GM12878 (cell line): Measurements from ENCODE around the gene DEUP1. TPM values are rescaled to one million over a fixed set of nuclear protein-coding genes. Genes with fewer than 3 reads are reported as not detected.

Experiments
- ATAC-seq: fragments of 200-7000 bp; cut with Tn5 transposase; 3 replicates; pipeline ENCODE4 v1.9.1; 2020; ENCODE audit warnings: mild to moderate bottlenecking, moderate library complexity
- BruUV-seq: library from RNA; stranded (reverse); fragments of 400-500 nt; replicated peaks from 2 replicates; lab custom pipeline; 2021; lab: Mats Ljungman, UMichigan
- CTCF ChIA-PET: fragments of 300-600 bp; sonication (Branson Sonifier 250); formaldehyde crosslinking; extraction: SDS; loops from one replicate; lab custom pipeline; 2021; ENCODE audit warnings: inconsistent platforms; lab: Yijun Ruan, JAX
- POLR2A ChIA-PET: fragments of 350-600 bp; formaldehyde crosslinking; extraction: SDS; loops from one replicate; lab custom pipeline; 2021; ENCODE audit warnings: inconsistent platforms; lab: Charles Lee
- RAD21 ChIA-PET: fragments of 300-600 bp; sonication (Branson Sonifier 250); formaldehyde crosslinking; loops from one replicate; lab custom pipeline; 2023; ENCODE audit warnings: antibody characterized with exemption; ENCODE audit not compliant: unreplicated experiment; lab: Charles Lee
- SMC1A ChIA-PET: fragments of 300-600 bp; sonication (Branson Sonifier 250); formaldehyde crosslinking; loops from one replicate; lab custom pipeline; 2023; ENCODE audit not compliant: unreplicated experiment, uncharacterized antibody; lab: Charles Lee
- DNase-seq: peaks from one replicate; pipeline ENCODE4 v3.0.0-alpha.2; 2011; ENCODE audit warnings: low read depth, low spot score
- FAIRE-seq: peaks from 3 replicates; lab custom pipeline; 2011; peaks lifted over from hg19 to GRCh38; lab: Jason Lieb, UNC
- H2AFZ ChIP-seq: 2 replicates; pipeline ENCODE4 v1.6.0; 2011; ENCODE audit warnings: low read depth, low read length, control low read depth; ENCODE audit not compliant: control insufficient read depth
- H3K27ac ChIP-seq: 2 replicates; pipeline ENCODE4 v1.5.1; 2011; ENCODE audit warnings: control low read depth; ENCODE audit not compliant: control insufficient read depth, insufficient read depth
- H3K27me3 ChIP-seq, 2 experiments: replicated peaks in 1 of 2; 2 replicates each; pipeline versions ENCODE4 v1.6.0 to v1.6.1; 2011; ENCODE audit warnings: low read length in 1 of 2; ENCODE audit not compliant: control insufficient read depth in 2 of 2, insufficient read depth in 2 of 2
- H3K36me3 ChIP-seq, 2 experiments: 2 replicates each; pipeline ENCODE4 v1.5.1; 2011; ENCODE audit warnings: low read length in 1 of 2; ENCODE audit not compliant: control insufficient read depth in 2 of 2, insufficient read depth in 2 of 2
- H3K4me1 ChIP-seq: 2 replicates; pipeline ENCODE4 v1.6.1; 2011; ENCODE audit warnings: mild to moderate bottlenecking, low read length, moderate library complexity, mixed read lengths; ENCODE audit not compliant: control insufficient read depth, insufficient read depth
- H3K4me2 ChIP-seq: 2 replicates; pipeline ENCODE4 v1.6.0; 2011; ENCODE audit warnings: control low read depth; ENCODE audit not compliant: control insufficient read depth, insufficient read depth
- H3K4me3 ChIP-seq: fragments of 200-600 bp; sonication (generic); 2 replicates; pipeline ENCODE4 v1.5.1; 2016
- H3K79me2 ChIP-seq: 2 replicates; pipeline ENCODE4 v1.6.0; 2011; ENCODE audit warnings: low read length; ENCODE audit not compliant: control insufficient read depth, insufficient read depth
- H3K9ac ChIP-seq: 2 replicates; pipeline ENCODE4 v1.8.0; 2011; ENCODE audit warnings: low read length, control low read depth, mixed read lengths; ENCODE audit not compliant: control insufficient read depth, insufficient read depth
- H3K9me3 ChIP-seq: replicated peaks from 3 replicates; pipeline ENCODE4 v1.5.1; 2011; ENCODE audit warnings: mild to moderate bottlenecking, low read length; ENCODE audit not compliant: control insufficient read depth, insufficient read depth
- H4K20me1 ChIP-seq: 2 replicates; pipeline ENCODE4 v1.6.0; 2011; ENCODE audit not compliant: control insufficient read depth, insufficient read depth
- EP300 ChIP-seq, 2 experiments: fragments of 150-350 bp in 1 of 2; IDR thresholded peaks; 2 replicates each; pipeline ENCODE4 v1.6.1; 2011 to 2012; ENCODE audit warnings: low read depth in 2 of 2, low read length in 2 of 2, borderline replicate concordance in 1 of 2, improper control_type of control experiment in 1 of 2, inconsistent platforms in 1 of 2; ENCODE audit not compliant: control insufficient read depth in 1 of 2
- IKZF2 ChIP-seq, 2 experiments: fragments of 450-650 bp; IDR thresholded peaks; 2 replicates each; pipeline ENCODE4 v1.6.1; 2017; ENCODE audit warnings: mild to moderate bottlenecking in 2 of 2, moderate library complexity in 2 of 2
- NBN ChIP-seq: fragments of 450-650 bp; IDR thresholded peaks from 2 replicates; pipeline ENCODE4 v1.6.1; 2016
- NFYA ChIP-seq: IDR thresholded peaks from 2 replicates; pipeline ENCODE4 v1.6.1; 2011; ENCODE audit warnings: low read depth, mild to moderate bottlenecking, low read length, improper control_type of control experiment, borderline replicate concordance
- POLR2A ChIP-seq: IDR thresholded peaks from 2 replicates; pipeline ENCODE4 v1.6.1; 2011; ENCODE audit warnings: low read depth, mild to moderate bottlenecking, low read length
- RBBP5 ChIP-seq: fragments of 200-600 bp; sonication (generic); conservative IDR thresholded peaks from 2 replicates; pipeline ENCODE4 v1.6.1; 2016
- TCF12 ChIP-seq: IDR thresholded peaks from 2 replicates; pipeline ENCODE4 v1.6.1; 2011; ENCODE audit warnings: low read depth, mild to moderate bottlenecking, low read length
- ZNF217 ChIP-seq: fragments of 450-650 bp; IDR thresholded peaks from 2 replicates; pipeline ENCODE4 v1.6.1; 2017; ENCODE audit warnings: antibody characterized with exemption, mild to moderate bottlenecking
- ZNF622 ChIP-seq: fragments of 450-650 bp; IDR thresholded peaks from 2 replicates; pipeline ENCODE4 v1.6.1; 2017; ENCODE audit warnings: mild to moderate bottlenecking, inconsistent platforms
- WGBS: methylation state at CpG from one replicate; pipeline ENCODE4 v1.1.6; 2016; ENCODE audit warnings: low lambda C conversion rate; ENCODE audit not compliant: insufficient replicate concordance, insufficient coverage; ENCODE audit errors: missing lambda C conversion rate; 5-methylcytosine and 5-hydroxymethylcytosine counted together
- in situ Hi-C: fragments of 300-500 bp; cut with MboI; formaldehyde crosslinking; loops from 9 replicates; pipeline ENCODE4 v1.14.3; 2018; ENCODE audit warnings: mixed read lengths
- intact Hi-C: fragments of 100-400 bp; cut with micrococcal nuclease; formaldehyde crosslinking; loops from one replicate; pipeline ENCODE4 v1.14.2; 2022; ENCODE audit not compliant: unreplicated experiment
- polyA plus RNA-seq, 11 experiments: library from polyadenylated mRNA; depleted of rRNA in 4 of 11; unstranded in 6 of 11; stranded (reverse) in 5 of 11; fragments of >200 nt; fragmentation: Nextera tagmentation in 4 of 11; fragmentation: Illumina TruSeq in 1 of 11; extraction: Ambion mirVana in 4 of 11; extraction: Trizol in 1 of 11; gene quantifications; 1 replicate in 1 of 11; 2 replicates in 10 of 11; pipeline versions ENCODE4 v1.2.1 to v1.2.3, GENCODE V29; 2011 to 2016; ENCODE audit warnings: inconsistent platforms in 2 of 11, missing spikeins in 2 of 11, low read depth in 1 of 11
- total RNA-seq, 4 experiments: library from RNA; depleted of rRNA in 3 of 4; stranded (reverse); fragments of >200 nt in 3 of 4; fragmentation: Illumina TruSeq in 1 of 4; extraction: Trizol in 1 of 4; gene quantifications; 2 replicates each; pipeline versions ENCODE4 v1.2.1 to v1.2.3, GENCODE V29; 2013 to 2021
- TF ChIP-seq, protein P1 (sequence below): fragments of 450-650 bp; IDR thresholded peaks from 2 replicates; pipeline ENCODE4 v1.6.1; 2017; ENCODE audit warnings: low read depth, mild to moderate bottlenecking, moderate library complexity
- TF ChIP-seq, protein P2 (sequence below): IDR thresholded peaks from 2 replicates; pipeline ENCODE4 v1.6.1; 2012; ENCODE audit warnings: mild to moderate bottlenecking, low read depth, low read length
- TF ChIP-seq, protein P3 (sequence below): fragments of 450-650 bp; IDR thresholded peaks from 2 replicates; pipeline ENCODE4 v1.6.1; 2017; ENCODE audit warnings: mild to moderate bottlenecking
- TF ChIP-seq, protein P4 (sequence below): fragments of 450-650 bp; formaldehyde crosslinking; IDR thresholded peaks from 2 replicates; pipeline ENCODE4 v1.5.0; 2022; ENCODE audit warnings: mild to moderate bottlenecking, missing genetic modification characterization

The DEUP1 gene
- total and polyA plus RNA-seq, 10 of the 15 experiments (the other 5 are each of a cell fraction or from before 2014, with no cell fraction given), result 0.12 TPM; not detected in 9

DNA sequence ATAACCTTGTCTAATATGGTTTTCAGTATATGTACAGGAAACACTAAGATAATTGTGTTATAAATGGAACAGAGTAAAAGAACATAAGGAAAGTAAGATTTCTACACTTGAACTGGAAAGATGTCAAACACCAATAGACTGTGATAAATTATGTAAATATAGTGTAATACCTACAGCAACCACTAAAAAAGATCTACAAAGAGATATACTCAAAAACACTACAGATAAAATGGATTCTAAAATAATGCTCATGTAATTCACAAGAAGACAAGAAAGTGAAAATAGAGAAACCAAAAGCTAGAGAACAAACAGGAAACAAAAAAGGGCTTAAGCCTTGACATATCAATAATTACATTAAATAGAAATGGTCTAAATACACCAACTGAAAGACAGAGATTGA is 30.9 kb downstream of the DEUP1 start (continued):
- TF ChIP-seq, protein P1, sequence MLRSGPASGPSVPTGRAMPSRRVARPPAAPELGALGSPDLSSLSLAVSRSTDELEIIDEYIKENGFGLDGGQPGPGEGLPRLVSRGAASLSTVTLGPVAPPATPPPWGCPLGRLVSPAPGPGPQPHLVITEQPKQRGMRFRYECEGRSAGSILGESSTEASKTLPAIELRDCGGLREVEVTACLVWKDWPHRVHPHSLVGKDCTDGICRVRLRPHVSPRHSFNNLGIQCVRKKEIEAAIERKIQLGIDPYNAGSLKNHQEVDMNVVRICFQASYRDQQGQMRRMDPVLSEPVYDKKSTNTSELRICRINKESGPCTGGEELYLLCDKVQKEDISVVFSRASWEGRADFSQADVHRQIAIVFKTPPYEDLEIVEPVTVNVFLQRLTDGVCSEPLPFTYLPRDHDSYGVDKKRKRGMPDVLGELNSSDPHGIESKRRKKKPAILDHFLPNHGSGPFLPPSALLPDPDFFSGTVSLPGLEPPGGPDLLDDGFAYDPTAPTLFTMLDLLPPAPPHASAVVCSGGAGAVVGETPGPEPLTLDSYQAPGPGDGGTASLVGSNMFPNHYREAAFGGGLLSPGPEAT, result no peak
- no peak for TF ChIP-seq TCF12
- no peak for TF ChIP-seq RBBP5
- no peak for TF ChIP-seq EP300 (IDR thresholded peaks at IDR 0.05; ENCODE audit: borderline replicate concordance in 1 of 2, control insufficient read depth in 1 of 2, low read depth in 2 of 2, low read length in 2 of 2)

DNA sequence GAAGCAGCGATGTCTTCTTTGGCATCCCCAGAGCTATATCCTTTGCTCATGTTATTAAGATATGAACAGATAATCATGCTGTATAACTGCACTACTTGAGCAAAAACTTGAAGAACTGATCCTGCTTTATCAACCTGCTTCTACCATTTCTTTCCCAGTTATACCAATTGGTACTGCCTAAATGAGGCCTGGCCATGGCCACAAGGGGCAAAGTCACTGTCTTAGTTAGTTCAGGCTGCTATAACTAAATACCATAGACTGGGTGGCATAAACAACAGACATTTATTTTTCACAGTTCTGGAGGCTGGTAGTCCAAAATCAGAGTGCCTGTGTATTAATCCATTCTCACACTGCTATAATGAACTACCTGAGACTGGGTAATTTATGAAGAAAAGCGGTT is 37.5 kb downstream of the DEUP1 start:
- ChIA-PET RAD21 (no interaction called here), CTCF (no interaction called here), POLR2A (no interaction called here), SMC1A (interaction anchor here (0.9 kb wide), 1 partner anchor 17 kb away, joined by 3 read pairs; no protein-coding TSS in a partner anchor)
- 46% methylated on average over 2 of the region's 2 CpGs for WGBS
- FAIRE-seq (no peak), ATAC-seq (no peak), DNase-seq (no peak)
- H3K9ac ChIP-seq, result no peak overlapping the region
- H3K4me3 ChIP-seq, result no peak overlapping the region
- intact Hi-C loops (no loop called here), in situ Hi-C loops (no loop called here)
- no peaks in the 10 kb centered on the region for H3K4me1 ChIP-seq
- H3K27ac ChIP-seq, result no peak overlapping the region
- H2AFZ ChIP-seq, result no peak overlapping the region
- H3K79me2 ChIP-seq, result no peaks in the 10 kb centered on the region
- H3K36me3 ChIP-seq, result no peaks in the 10 kb centered on the region
- no peaks in the 10 kb centered on the region for H4K20me1 ChIP-seq
- BruUV-seq, result no TSS peak
- no peaks in the 10 kb centered on the region for H3K27me3 ChIP-seq
- no peak overlapping the region for H3K4me2 ChIP-seq
- H3K9me3 ChIP-seq, result no peaks in the 10 kb centered on the region
- TF ChIP-seq, protein P2, sequence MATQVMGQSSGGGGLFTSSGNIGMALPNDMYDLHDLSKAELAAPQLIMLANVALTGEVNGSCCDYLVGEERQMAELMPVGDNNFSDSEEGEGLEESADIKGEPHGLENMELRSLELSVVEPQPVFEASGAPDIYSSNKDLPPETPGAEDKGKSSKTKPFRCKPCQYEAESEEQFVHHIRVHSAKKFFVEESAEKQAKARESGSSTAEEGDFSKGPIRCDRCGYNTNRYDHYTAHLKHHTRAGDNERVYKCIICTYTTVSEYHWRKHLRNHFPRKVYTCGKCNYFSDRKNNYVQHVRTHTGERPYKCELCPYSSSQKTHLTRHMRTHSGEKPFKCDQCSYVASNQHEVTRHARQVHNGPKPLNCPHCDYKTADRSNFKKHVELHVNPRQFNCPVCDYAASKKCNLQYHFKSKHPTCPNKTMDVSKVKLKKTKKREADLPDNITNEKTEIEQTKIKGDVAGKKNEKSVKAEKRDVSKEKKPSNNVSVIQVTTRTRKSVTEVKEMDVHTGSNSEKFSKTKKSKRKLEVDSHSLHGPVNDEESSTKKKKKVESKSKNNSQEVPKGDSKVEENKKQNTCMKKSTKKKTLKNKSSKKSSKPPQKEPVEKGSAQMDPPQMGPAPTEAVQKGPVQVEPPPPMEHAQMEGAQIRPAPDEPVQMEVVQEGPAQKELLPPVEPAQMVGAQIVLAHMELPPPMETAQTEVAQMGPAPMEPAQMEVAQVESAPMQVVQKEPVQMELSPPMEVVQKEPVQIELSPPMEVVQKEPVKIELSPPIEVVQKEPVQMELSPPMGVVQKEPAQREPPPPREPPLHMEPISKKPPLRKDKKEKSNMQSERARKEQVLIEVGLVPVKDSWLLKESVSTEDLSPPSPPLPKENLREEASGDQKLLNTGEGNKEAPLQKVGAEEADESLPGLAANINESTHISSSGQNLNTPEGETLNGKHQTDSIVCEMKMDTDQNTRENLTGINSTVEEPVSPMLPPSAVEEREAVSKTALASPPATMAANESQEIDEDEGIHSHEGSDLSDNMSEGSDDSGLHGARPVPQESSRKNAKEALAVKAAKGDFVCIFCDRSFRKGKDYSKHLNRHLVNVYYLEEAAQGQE, result no peak
- TF ChIP-seq IKZF2 (IDR thresholded peaks at IDR 0.05) (no peak), TCF12 (no peak), NFYA (no peak), POLR2A (no peak), ZNF217 (no peak), NBN (no peak), ZNF622 (no peak)
- TF ChIP-seq, protein P3, sequence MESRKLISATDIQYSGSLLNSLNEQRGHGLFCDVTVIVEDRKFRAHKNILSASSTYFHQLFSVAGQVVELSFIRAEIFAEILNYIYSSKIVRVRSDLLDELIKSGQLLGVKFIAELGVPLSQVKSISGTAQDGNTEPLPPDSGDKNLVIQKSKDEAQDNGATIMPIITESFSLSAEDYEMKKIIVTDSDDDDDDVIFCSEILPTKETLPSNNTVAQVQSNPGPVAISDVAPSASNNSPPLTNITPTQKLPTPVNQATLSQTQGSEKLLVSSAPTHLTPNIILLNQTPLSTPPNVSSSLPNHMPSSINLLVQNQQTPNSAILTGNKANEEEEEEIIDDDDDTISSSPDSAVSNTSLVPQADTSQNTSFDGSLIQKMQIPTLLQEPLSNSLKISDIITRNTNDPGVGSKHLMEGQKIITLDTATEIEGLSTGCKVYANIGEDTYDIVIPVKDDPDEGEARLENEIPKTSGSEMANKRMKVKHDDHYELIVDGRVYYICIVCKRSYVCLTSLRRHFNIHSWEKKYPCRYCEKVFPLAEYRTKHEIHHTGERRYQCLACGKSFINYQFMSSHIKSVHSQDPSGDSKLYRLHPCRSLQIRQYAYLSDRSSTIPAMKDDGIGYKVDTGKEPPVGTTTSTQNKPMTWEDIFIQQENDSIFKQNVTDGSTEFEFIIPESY, result no peak
- TF ChIP-seq, protein P4, sequence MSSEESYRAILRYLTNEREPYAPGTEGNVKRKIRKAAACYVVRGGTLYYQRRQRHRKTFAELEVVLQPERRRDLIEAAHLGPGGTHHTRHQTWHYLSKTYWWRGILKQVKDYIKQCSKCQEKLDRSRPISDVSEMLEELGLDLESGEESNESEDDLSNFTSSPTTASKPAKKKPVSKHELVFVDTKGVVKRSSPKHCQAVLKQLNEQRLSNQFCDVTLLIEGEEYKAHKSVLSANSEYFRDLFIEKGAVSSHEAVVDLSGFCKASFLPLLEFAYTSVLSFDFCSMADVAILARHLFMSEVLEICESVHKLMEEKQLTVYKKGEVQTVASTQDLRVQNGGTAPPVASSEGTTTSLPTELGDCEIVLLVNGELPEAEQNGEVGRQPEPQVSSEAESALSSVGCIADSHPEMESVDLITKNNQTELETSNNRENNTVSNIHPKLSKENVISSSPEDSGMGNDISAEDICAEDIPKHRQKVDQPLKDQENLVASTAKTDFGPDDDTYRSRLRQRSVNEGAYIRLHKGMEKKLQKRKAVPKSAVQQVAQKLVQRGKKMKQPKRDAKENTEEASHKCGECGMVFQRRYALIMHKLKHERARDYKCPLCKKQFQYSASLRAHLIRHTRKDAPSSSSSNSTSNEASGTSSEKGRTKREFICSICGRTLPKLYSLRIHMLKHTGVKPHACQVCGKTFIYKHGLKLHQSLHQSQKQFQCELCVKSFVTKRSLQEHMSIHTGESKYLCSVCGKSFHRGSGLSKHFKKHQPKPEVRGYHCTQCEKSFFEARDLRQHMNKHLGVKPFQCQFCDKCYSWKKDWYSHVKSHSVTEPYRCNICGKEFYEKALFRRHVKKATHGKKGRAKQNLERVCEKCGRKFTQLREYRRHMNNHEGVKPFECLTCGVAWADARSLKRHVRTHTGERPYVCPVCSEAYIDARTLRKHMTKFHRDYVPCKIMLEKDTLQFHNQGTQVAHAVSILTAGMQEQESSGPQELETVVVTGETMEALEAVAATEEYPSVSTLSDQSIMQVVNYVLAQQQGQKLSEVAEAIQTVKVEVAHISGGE (CRISPR knock-in tag), result no peak
